Liver (tissue), 9 donors: ENCODE results near the gene SORCS2. TPM values are rescaled to one million over a fixed set of nuclear protein-coding genes. Genes with fewer than 3 reads are reported as not detected.

Experiments used
- DNase-seq: peaks from one replicate; pipeline ENCODE4 v3.0.0-alpha.2; 2017; ENCODE audit warnings: low spot score
- H3K27ac ChIP-seq, 2 donors: one replicate each; pipeline ENCODE4 v1.7.0; 2013; ENCODE audit warnings: inconsistent platforms in 2 of 2, low read length in 2 of 2, control low read depth in 1 of 2, low read depth in 1 of 2, mild to moderate bottlenecking in 1 of 2
- H3K27me3 ChIP-seq, 4 donors: one replicate each; pipeline versions ENCODE4 v1.6.1 to v1.7.0; 2013; ENCODE audit warnings: low read length in 3 of 4, inconsistent platforms in 1 of 4, mild to moderate bottlenecking in 1 of 4, moderate library complexity in 1 of 4; ENCODE audit not compliant: control insufficient read depth in 4 of 4, insufficient read depth in 4 of 4
- H3K36me3 ChIP-seq, 4 donors: one replicate each; pipeline versions ENCODE4 v1.6.1 to v1.7.0; 2013; ENCODE audit warnings: low read length in 3 of 4, mild to moderate bottlenecking in 3 of 4, low read depth in 1 of 4, moderate library complexity in 1 of 4; ENCODE audit not compliant: control insufficient read depth in 4 of 4, insufficient read depth in 3 of 4
- H3K4me1 ChIP-seq, 4 donors: one replicate each; pipeline versions ENCODE4 v1.6.1 to v1.7.0; 2013; ENCODE audit warnings: low read length in 3 of 4, mild to moderate bottlenecking in 3 of 4, moderate library complexity in 1 of 4; ENCODE audit not compliant: control insufficient read depth in 4 of 4, insufficient read depth in 4 of 4
- H3K4me3 ChIP-seq, 3 donors: one replicate each; pipeline versions ENCODE4 v1.6.1 to v1.7.0; 2013; ENCODE audit warnings: low read length in 3 of 3, control low read depth in 1 of 3, low read depth in 1 of 3, mild to moderate bottlenecking in 1 of 3
- H3K9ac ChIP-seq, 2 donors: one replicate each; pipeline ENCODE4 v1.7.0; 2013; ENCODE audit warnings: low read length in 2 of 2, mild to moderate bottlenecking in 2 of 2, moderate library complexity in 2 of 2, control low read depth in 1 of 2, low read depth in 1 of 2
- H3K9me3 ChIP-seq, 4 donors: one replicate each; pipeline versions ENCODE4 v1.6.1 to v1.7.0; 2013; ENCODE audit warnings: low read length in 3 of 4; ENCODE audit not compliant: control insufficient read depth in 4 of 4
- EGR1 ChIP-seq, 2 donors: IDR thresholded peaks; 2 replicates each; pipeline ENCODE4 v1.6.1; 2016 to 2018; ENCODE audit warnings: antibody characterized with exemption in 2 of 2, low read depth in 2 of 2
- FOXA1 ChIP-seq: IDR thresholded peaks from 2 replicates; pipeline ENCODE4 v1.6.1; 2016; ENCODE audit warnings: antibody characterized with exemption
- FOXA2 ChIP-seq: IDR thresholded peaks from 2 replicates; pipeline ENCODE4 v1.6.1; 2016; ENCODE audit warnings: antibody characterized with exemption
- GABPA ChIP-seq, 2 donors: IDR thresholded peaks in 1 of 2; conservative IDR thresholded peaks in 1 of 2; 2 replicates each; pipeline ENCODE4 v1.6.1; 2016; ENCODE audit warnings: antibody characterized with exemption in 2 of 2, mild to moderate bottlenecking in 1 of 2, moderate library complexity in 1 of 2
- HNF4A ChIP-seq, 2 donors: conservative IDR thresholded peaks; 2 replicates each; pipeline ENCODE4 v1.6.1; 2016; ENCODE audit warnings: antibody characterized with exemption in 2 of 2, mild to moderate bottlenecking in 2 of 2
- JUND ChIP-seq, 2 donors: IDR thresholded peaks; 2 replicates each; pipeline ENCODE4 v1.6.1; 2016; ENCODE audit warnings: antibody characterized with exemption in 2 of 2
- NR2F2 ChIP-seq: IDR thresholded peaks from 2 replicates; pipeline ENCODE4 v1.6.1; 2016; ENCODE audit warnings: antibody characterized with exemption
- RAD21 ChIP-seq, 2 donors: IDR thresholded peaks; 2 replicates each; pipeline ENCODE4 v1.6.1; 2016; ENCODE audit warnings: antibody characterized with exemption in 2 of 2, mild to moderate bottlenecking in 2 of 2
- RXRA ChIP-seq, 2 donors: IDR thresholded peaks; 2 replicates each; pipeline ENCODE4 v1.6.1; 2017 to 2018; ENCODE audit warnings: antibody characterized with exemption in 2 of 2, mild to moderate bottlenecking in 1 of 2
- SP1 ChIP-seq: IDR thresholded peaks from 2 replicates; pipeline ENCODE4 v1.6.1; 2018; ENCODE audit warnings: antibody characterized with exemption, mild to moderate bottlenecking
- TAF1 ChIP-seq: conservative IDR thresholded peaks from 2 replicates; pipeline ENCODE4 v1.6.1; 2016; ENCODE audit warnings: antibody characterized with exemption, mild to moderate bottlenecking
- YY1 ChIP-seq: IDR thresholded peaks from 2 replicates; pipeline ENCODE4 v1.6.1; 2016; ENCODE audit warnings: antibody characterized with exemption, mild to moderate bottlenecking
- WGBS: extraction: QIAGEN DNeasy Blood & Tissue Kit; methylation state at CpG from one replicate; pipeline ENCODE4 v1.1.7; 2013; 5-methylcytosine and 5-hydroxymethylcytosine counted together
- polyA plus RNA-seq, 2 donors: library from polyadenylated mRNA; stranded (reverse) in 1 of 2; unstranded in 1 of 2; fragments of 200-250 nt in 1 of 2; fragments of >200 nt in 1 of 2; fragmentation: Nextera tagmentation in 1 of 2; extraction: Ambion mirVana in 1 of 2; gene quantifications; one replicate each; pipeline versions ENCODE4 v1.2.1 to v1.2.3, GENCODE V29; 2013 to 2015
- total RNA-seq, 2 donors: library from RNA; depleted of rRNA; stranded (reverse); fragments of >200 nt; gene quantifications; one replicate each; pipeline ENCODE4 v1.2.3, GENCODE V29; 2014
- TF ChIP-seq, protein P1 (sequence below): IDR thresholded peaks from 2 replicates; pipeline ENCODE4 v1.6.1; 2016; ENCODE audit warnings: antibody characterized with exemption, mild to moderate bottlenecking
- TF ChIP-seq, protein P2 (sequence below): IDR thresholded peaks from 2 replicates; pipeline ENCODE4 v1.6.1; 2016; ENCODE audit warnings: antibody characterized with exemption
- TF ChIP-seq, protein P3 (sequence below): IDR thresholded peaks from 2 replicates; pipeline ENCODE4 v1.6.1; 2016; ENCODE audit warnings: antibody characterized with exemption
- TF ChIP-seq, protein P4 (sequence below): fragments of 150-350 bp; IDR thresholded peaks from 2 replicates; pipeline ENCODE4 v1.5.1; 2017; ENCODE audit warnings: improper control_type of control experiment, low read depth, low read length; ENCODE audit not compliant: missing input control
- TF ChIP-seq, protein P5 (sequence below): IDR thresholded peaks from 2 replicates; pipeline ENCODE4 v1.6.1; 2016; ENCODE audit warnings: antibody characterized with exemption
- donor health status: healthy.
- donor health status: healthy.
- donor health status: healthy.
- donor health status: healthy.
- donor health status: healthy.

The SORCS2 gene
- total and polyA plus RNA-seq, 4 donors, result 0.10 to 1.4 (median 0.92) TPM

DNA sequence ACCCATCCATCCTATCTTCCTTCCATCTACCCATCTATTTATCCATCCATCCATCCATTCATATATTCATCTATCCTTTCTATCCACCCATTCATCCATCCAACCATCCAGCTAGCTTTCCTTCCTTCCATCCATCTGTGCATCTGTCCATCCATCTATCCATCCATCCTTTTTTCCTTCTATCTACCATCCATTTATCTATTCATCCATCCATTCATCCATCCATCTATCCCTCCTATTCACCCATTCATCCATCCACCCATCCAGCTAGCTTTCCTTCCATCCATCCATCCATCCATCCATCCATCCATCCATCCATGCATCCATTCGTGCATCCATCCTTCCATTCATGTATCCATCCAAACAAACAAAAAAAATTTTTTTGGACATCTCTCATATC lies 123.6 kb downstream of the SORCS2 start:
- no peak for DNase-seq
- no peaks in the 10 kb centered on the region for H3K4me1 ChIP-seq
- WGBS, result 94% methylated on average over 1 of the region's 1 CpG
- H3K27ac ChIP-seq, result no peak overlapping the region
- peaks cover 0 to 3% (median 1%) of the 10 kb centered on the region in 4 donors for H3K9me3 ChIP-seq
- no peak for TF ChIP-seq TAF1
- no peak for TF ChIP-seq EGR1 (IDR thresholded peaks at IDR 0.05; ENCODE audit: low read depth in 2 of 2)
- no peak for TF ChIP-seq YY1
- no peak for TF ChIP-seq NR2F2
- no peak for TF ChIP-seq SP1
- no peak for TF ChIP-seq FOXA2
- no peak for TF ChIP-seq FOXA1
- no peak for TF ChIP-seq HNF4A (conservative IDR thresholded peaks at IDR 0.05)
- TF ChIP-seq RXRA (IDR thresholded peaks at IDR 0.05), result no peak
- no peak for TF ChIP-seq GABPA (IDR thresholded peaks at IDR 0.05 in 1 of 2, conservative IDR thresholded peaks at IDR 0.05 in 1 of 2)
- TF ChIP-seq, protein P1, sequence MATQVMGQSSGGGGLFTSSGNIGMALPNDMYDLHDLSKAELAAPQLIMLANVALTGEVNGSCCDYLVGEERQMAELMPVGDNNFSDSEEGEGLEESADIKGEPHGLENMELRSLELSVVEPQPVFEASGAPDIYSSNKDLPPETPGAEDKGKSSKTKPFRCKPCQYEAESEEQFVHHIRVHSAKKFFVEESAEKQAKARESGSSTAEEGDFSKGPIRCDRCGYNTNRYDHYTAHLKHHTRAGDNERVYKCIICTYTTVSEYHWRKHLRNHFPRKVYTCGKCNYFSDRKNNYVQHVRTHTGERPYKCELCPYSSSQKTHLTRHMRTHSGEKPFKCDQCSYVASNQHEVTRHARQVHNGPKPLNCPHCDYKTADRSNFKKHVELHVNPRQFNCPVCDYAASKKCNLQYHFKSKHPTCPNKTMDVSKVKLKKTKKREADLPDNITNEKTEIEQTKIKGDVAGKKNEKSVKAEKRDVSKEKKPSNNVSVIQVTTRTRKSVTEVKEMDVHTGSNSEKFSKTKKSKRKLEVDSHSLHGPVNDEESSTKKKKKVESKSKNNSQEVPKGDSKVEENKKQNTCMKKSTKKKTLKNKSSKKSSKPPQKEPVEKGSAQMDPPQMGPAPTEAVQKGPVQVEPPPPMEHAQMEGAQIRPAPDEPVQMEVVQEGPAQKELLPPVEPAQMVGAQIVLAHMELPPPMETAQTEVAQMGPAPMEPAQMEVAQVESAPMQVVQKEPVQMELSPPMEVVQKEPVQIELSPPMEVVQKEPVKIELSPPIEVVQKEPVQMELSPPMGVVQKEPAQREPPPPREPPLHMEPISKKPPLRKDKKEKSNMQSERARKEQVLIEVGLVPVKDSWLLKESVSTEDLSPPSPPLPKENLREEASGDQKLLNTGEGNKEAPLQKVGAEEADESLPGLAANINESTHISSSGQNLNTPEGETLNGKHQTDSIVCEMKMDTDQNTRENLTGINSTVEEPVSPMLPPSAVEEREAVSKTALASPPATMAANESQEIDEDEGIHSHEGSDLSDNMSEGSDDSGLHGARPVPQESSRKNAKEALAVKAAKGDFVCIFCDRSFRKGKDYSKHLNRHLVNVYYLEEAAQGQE, result no peak
- TF ChIP-seq, protein P2, sequence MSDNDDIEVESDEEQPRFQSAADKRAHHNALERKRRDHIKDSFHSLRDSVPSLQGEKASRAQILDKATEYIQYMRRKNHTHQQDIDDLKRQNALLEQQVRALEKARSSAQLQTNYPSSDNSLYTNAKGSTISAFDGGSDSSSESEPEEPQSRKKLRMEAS, result no peak
- TF ChIP-seq, protein P3, sequence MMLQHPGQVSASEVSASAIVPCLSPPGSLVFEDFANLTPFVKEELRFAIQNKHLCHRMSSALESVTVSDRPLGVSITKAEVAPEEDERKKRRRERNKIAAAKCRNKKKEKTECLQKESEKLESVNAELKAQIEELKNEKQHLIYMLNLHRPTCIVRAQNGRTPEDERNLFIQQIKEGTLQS, result no peak
- no peak for TF ChIP-seq JUND (IDR thresholded peaks at IDR 0.05)
- TF ChIP-seq RAD21 (IDR thresholded peaks at IDR 0.05), result no peak
- H3K9ac ChIP-seq, result no peak overlapping the region
- no peaks in the 10 kb centered on the region for H3K27me3 ChIP-seq
- no peaks in the 10 kb centered on the region for H3K36me3 ChIP-seq
- H3K4me3 ChIP-seq, result no peak overlapping the region

DNA sequence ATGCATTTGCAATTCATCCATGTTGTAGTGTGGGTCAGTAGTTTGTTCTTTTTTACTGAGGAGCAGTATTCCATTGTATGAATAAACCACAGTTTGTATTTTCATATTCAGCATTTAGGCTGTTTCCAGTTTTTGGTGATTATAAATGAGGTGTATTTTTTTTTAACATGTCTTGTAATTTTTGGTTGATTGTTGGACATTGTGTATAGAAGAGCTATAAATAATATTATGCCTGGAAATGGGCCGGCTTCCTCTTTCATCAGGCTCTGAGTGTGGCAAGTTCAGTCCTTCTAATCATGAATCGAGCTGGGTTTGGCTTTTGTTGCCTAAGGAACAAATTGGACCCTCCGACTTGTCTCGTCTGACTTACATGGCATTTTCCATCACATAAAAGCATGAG lies 126.7 kb downstream of the SORCS2 start:
- WGBS, result 50% methylated on average over 4 of the region's 4 CpGs
- DNase-seq, result no peak
- no peak overlapping the region for H3K27ac ChIP-seq
- peaks cover 0 to 3% (median 1%) of the 10 kb centered on the region in 4 donors for H3K9me3 ChIP-seq
- no peaks in the 10 kb centered on the region for H3K27me3 ChIP-seq
- H3K4me1 ChIP-seq, result no peaks in the 10 kb centered on the region
- no peak overlapping the region for H3K9ac ChIP-seq
- TF ChIP-seq FOXA1, result no peak
- TF ChIP-seq, protein P3, result no peak
- TF ChIP-seq EGR1 (IDR thresholded peaks at IDR 0.05; ENCODE audit: low read depth in 2 of 2), result no peak
- TF ChIP-seq, protein P4, sequence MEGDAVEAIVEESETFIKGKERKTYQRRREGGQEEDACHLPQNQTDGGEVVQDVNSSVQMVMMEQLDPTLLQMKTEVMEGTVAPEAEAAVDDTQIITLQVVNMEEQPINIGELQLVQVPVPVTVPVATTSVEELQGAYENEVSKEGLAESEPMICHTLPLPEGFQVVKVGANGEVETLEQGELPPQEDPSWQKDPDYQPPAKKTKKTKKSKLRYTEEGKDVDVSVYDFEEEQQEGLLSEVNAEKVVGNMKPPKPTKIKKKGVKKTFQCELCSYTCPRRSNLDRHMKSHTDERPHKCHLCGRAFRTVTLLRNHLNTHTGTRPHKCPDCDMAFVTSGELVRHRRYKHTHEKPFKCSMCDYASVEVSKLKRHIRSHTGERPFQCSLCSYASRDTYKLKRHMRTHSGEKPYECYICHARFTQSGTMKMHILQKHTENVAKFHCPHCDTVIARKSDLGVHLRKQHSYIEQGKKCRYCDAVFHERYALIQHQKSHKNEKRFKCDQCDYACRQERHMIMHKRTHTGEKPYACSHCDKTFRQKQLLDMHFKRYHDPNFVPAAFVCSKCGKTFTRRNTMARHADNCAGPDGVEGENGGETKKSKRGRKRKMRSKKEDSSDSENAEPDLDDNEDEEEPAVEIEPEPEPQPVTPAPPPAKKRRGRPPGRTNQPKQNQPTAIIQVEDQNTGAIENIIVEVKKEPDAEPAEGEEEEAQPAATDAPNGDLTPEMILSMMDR, result no peak
- no peak for TF ChIP-seq FOXA2
- TF ChIP-seq, protein P5, sequence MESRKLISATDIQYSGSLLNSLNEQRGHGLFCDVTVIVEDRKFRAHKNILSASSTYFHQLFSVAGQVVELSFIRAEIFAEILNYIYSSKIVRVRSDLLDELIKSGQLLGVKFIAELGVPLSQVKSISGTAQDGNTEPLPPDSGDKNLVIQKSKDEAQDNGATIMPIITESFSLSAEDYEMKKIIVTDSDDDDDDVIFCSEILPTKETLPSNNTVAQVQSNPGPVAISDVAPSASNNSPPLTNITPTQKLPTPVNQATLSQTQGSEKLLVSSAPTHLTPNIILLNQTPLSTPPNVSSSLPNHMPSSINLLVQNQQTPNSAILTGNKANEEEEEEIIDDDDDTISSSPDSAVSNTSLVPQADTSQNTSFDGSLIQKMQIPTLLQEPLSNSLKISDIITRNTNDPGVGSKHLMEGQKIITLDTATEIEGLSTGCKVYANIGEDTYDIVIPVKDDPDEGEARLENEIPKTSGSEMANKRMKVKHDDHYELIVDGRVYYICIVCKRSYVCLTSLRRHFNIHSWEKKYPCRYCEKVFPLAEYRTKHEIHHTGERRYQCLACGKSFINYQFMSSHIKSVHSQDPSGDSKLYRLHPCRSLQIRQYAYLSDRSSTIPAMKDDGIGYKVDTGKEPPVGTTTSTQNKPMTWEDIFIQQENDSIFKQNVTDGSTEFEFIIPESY, result no peak
- no peak for TF ChIP-seq TAF1
- no peak for TF ChIP-seq SP1
- TF ChIP-seq NR2F2, result no peak
- TF ChIP-seq, protein P1, result no peak
- TF ChIP-seq GABPA (IDR thresholded peaks at IDR 0.05 in 1 of 2, conservative IDR thresholded peaks at IDR 0.05 in 1 of 2), result no peak
- no peak for TF ChIP-seq RAD21 (IDR thresholded peaks at IDR 0.05)
- no peak for TF ChIP-seq RXRA (IDR thresholded peaks at IDR 0.05)
- no peaks in the 10 kb centered on the region for H3K36me3 ChIP-seq
- H3K4me3 ChIP-seq, result no peak overlapping the region
